Measurements from ENCODE around the gene TTC21B.

DNA sequence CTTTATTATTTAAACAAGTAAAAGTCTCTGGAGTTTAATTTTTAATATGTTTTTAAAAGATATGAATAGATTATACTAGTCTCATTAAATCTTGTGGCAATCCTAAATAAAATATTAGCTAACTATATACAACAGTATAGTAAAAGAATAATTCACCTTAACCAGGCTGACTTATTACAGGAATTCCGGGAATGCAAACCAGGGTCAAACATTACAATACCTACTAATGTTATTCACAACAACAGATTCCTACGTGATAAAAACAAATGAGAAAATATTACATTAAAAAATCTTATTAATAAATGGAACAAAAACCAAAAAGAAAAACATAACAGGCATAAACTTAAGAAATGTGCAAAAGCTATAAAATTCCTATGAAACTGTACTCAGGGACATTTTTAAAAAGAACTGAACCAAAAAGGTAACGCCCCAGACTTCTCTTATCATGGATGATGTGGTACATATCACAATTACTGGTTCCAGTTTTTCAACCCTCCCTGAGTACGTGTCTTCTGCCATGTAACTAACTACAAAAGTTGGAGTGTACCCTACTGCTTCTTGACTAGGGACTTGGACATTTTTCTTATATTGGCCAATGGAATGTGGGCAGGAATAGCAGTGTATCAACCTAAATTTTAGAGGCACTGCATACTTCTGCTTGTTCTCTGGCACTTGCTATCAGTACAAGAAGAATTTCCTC is 20.2 kb downstream of the TTC21B start:
- TF ChIP-seq, protein P1, sequence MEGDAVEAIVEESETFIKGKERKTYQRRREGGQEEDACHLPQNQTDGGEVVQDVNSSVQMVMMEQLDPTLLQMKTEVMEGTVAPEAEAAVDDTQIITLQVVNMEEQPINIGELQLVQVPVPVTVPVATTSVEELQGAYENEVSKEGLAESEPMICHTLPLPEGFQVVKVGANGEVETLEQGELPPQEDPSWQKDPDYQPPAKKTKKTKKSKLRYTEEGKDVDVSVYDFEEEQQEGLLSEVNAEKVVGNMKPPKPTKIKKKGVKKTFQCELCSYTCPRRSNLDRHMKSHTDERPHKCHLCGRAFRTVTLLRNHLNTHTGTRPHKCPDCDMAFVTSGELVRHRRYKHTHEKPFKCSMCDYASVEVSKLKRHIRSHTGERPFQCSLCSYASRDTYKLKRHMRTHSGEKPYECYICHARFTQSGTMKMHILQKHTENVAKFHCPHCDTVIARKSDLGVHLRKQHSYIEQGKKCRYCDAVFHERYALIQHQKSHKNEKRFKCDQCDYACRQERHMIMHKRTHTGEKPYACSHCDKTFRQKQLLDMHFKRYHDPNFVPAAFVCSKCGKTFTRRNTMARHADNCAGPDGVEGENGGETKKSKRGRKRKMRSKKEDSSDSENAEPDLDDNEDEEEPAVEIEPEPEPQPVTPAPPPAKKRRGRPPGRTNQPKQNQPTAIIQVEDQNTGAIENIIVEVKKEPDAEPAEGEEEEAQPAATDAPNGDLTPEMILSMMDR (IDR thresholded peaks at IDR 0.05; ENCODE audit: insufficient read depth, low read length, poor library complexity, severe bottlenecking): no peak
- no peak for TF ChIP-seq EZH2phosphoT487 (conservative IDR thresholded peaks at IDR 0.05; ENCODE audit: low read length)
